Osteoblast (primary cell): ENCODE results near the gene COTL1. TPM values are rescaled to one million over a fixed set of nuclear protein-coding genes. Genes with fewer than 3 reads are reported as not detected.
"Not testable (repeated sequence)": the region's sequence is repeated elsewhere in the genome, so short reads cannot be mapped to it uniquely, and the experiment has no call there.

Experiments used
- DNase-seq: peaks from one replicate; pipeline ENCODE4 v3.0.0; 2011; ENCODE audit warnings: low spot score, mixed read lengths; ENCODE audit not compliant: insufficient read length; ENCODE audit errors: missing footprints
- H2AFZ ChIP-seq: 2 replicates; pipeline ENCODE4 v1.6.0; 2011; ENCODE audit warnings: mild to moderate bottlenecking, low read length
- H3K27ac ChIP-seq: 2 replicates; pipeline ENCODE4 v1.5.1; 2011; ENCODE audit warnings: mild to moderate bottlenecking, low read depth, low read length, moderate library complexity
- H3K27me3 ChIP-seq: 2 replicates; pipeline ENCODE4 v1.6.0; 2012; ENCODE audit warnings: mild to moderate bottlenecking, control low read depth, inconsistent platforms, low read length, moderate library complexity; ENCODE audit not compliant: insufficient read depth
- H3K36me3 ChIP-seq: 2 replicates; pipeline ENCODE4 v1.5.1; 2011; ENCODE audit warnings: mild to moderate bottlenecking, low read length, control low read depth, moderate library complexity; ENCODE audit not compliant: insufficient read depth
- H3K4me1 ChIP-seq: 2 replicates; pipeline ENCODE4 v1.5.1; 2011; ENCODE audit warnings: mild to moderate bottlenecking, low read length, control low read depth, moderate library complexity; ENCODE audit not compliant: insufficient read depth
- H3K4me2 ChIP-seq: 2 replicates; pipeline ENCODE4 v1.6.0; 2011; ENCODE audit warnings: mild to moderate bottlenecking, low read length; ENCODE audit not compliant: insufficient read depth
- H3K4me3 ChIP-seq: fragments of 200-600 bp; sonication (generic); 3 replicates; pipeline ENCODE4 v1.5.1; 2012; ENCODE audit warnings: mild to moderate bottlenecking, low read length, inconsistent platforms; ENCODE audit not compliant: insufficient read depth
- H3K79me2 ChIP-seq: 2 replicates; pipeline ENCODE4 v1.6.0; 2012; ENCODE audit warnings: mild to moderate bottlenecking, low read length, control low read depth, inconsistent platforms; ENCODE audit not compliant: insufficient read depth
- H3K9me3 ChIP-seq: 2 replicates; pipeline ENCODE4 v1.5.1; 2011; ENCODE audit warnings: low read depth, low read length, control low read depth
- H4K20me1 ChIP-seq: 2 replicates; pipeline ENCODE4 v1.6.0; 2012; ENCODE audit warnings: mild to moderate bottlenecking, low read length, control low read depth; ENCODE audit not compliant: insufficient read depth
- CTCF ChIP-seq: IDR thresholded peaks from 2 replicates; pipeline ENCODE4 v1.5.1; 2011; ENCODE audit warnings: mild to moderate bottlenecking, low read depth, low read length, moderate library complexity; ENCODE audit errors: extremely low read depth
- total RNA-seq: library from RNA; depleted of rRNA; stranded (reverse); fragments of >200 nt; gene quantifications from 2 replicates; pipeline ENCODE4 v1.2.3, GENCODE V29; 2012

Gene COTL1
- total RNA-seq, 1 donor = 145 TPM

- no peaks in the 10 kb centered on the region for H3K9me3 ChIP-seq
- peaks cover 41% of the 10 kb centered on the region for H3K36me3 ChIP-seq
- no peak for TF ChIP-seq CTCF
- H2AFZ ChIP-seq = no peak overlapping the region
- H4K20me1 ChIP-seq = peaks cover 4% of the 10 kb centered on the region
- no peak for DNase-seq
- no peaks in the 10 kb centered on the region for H3K4me1 ChIP-seq
- H3K4me3 ChIP-seq = no peak overlapping the region
- H3K79me2 ChIP-seq = peaks cover 7% of the 10 kb centered on the region
- H3K4me2 ChIP-seq = no peak overlapping the region
- H3K27ac ChIP-seq = no peak overlapping the region
- H3K27me3 ChIP-seq = no peaks in the 10 kb centered on the region
Observed at GRCh38 chr16:84562174-84562815, 55.6 kb downstream of the COTL1 start.

GRCh38 chr16:84561291-84561690 is 56.6 kb downstream of the COTL1 start:
- no peak for TF ChIP-seq CTCF
- Histone ChIP-seq H3K79me2 (peaks cover 3% of the 10 kb centered on the region), H4K20me1 (peaks cover 2% of the 10 kb centered on the region), H3K9me3 (no peaks in the 10 kb centered on the region), H3K27me3 (no peaks in the 10 kb centered on the region), H3K27ac (no peak overlapping the region), H3K4me2 (no peak overlapping the region), H3K4me3 (no peak overlapping the region), H3K4me1 (no peaks in the 10 kb centered on the region), H3K36me3 (peaks cover 34% of the 10 kb centered on the region), H2AFZ (no peak overlapping the region)
- DNase-seq = no peak

GRCh38 chr16:84560269-84560668 is 57.6 kb downstream of the COTL1 start:
- peaks cover 2% of the 10 kb centered on the region for H4K20me1 ChIP-seq
- no peak for TF ChIP-seq CTCF
- no peaks in the 10 kb centered on the region for H3K27me3 ChIP-seq
- H3K36me3 ChIP-seq = peaks cover 24% of the 10 kb centered on the region
- H3K9me3 ChIP-seq = no peaks in the 10 kb centered on the region
- no peak overlapping the region for H2AFZ ChIP-seq
- H3K79me2 ChIP-seq = no peaks in the 10 kb centered on the region
- H3K4me3 ChIP-seq = no peak overlapping the region
- H3K4me2 ChIP-seq = no peak overlapping the region
- no peak overlapping the region for H3K27ac ChIP-seq
- H3K4me1 ChIP-seq = no peaks in the 10 kb centered on the region
- DNase-seq = no peak

GRCh38 chr16:84559311-84559932 is 58.5 kb downstream of the COTL1 start:
- H3K27ac ChIP-seq = no peak overlapping the region
- H3K4me1 ChIP-seq = no peaks in the 10 kb centered on the region
- TF ChIP-seq CTCF = no peak
- no peak overlapping the region for H2AFZ ChIP-seq
- DNase-seq = no peak
- H3K4me2 ChIP-seq = no peak overlapping the region
- peaks cover 2% of the 10 kb centered on the region for H4K20me1 ChIP-seq
- no peaks in the 10 kb centered on the region for H3K9me3 ChIP-seq
- no peaks in the 10 kb centered on the region for H3K79me2 ChIP-seq
- H3K27me3 ChIP-seq = no peaks in the 10 kb centered on the region
- peaks cover 15% of the 10 kb centered on the region for H3K36me3 ChIP-seq
- H3K4me3 ChIP-seq = no peak overlapping the region

GRCh38 chr16:84558850-84559249 is 59.0 kb downstream of the COTL1 start:
- not testable (repeated sequence) for H2AFZ ChIP-seq, H3K9me3 ChIP-seq, H3K36me3 ChIP-seq, H3K27me3 ChIP-seq, H3K4me3 ChIP-seq, H3K4me1 ChIP-seq, H3K27ac ChIP-seq, H4K20me1 ChIP-seq, H3K4me2 ChIP-seq, DNase-seq, H3K79me2 ChIP-seq
